GM12878 (cell line): Measurements from ENCODE around the gene IRF4.

Source experiments
- CREB1 ChIP-seq: IDR thresholded peaks from 2 replicates; pipeline ENCODE4 v1.6.1; 2012; ENCODE audit warnings: low read depth, mild to moderate bottlenecking, inconsistent platforms
- CREM ChIP-seq: IDR thresholded peaks from 2 replicates; pipeline ENCODE4 v1.6.1; 2014; ENCODE audit warnings: antibody characterized with exemption, low read depth
- CTCF ChIP-seq, 3 experiments: IDR thresholded peaks in 2 of 3; conservative IDR thresholded peaks in 1 of 3; 2 replicates each; pipeline ENCODE4 v1.5.1; 2011; ENCODE audit warnings: low read depth in 3 of 3, low read length in 3 of 3, mild to moderate bottlenecking in 3 of 3, control low read depth in 2 of 3, moderate library complexity in 2 of 3, inconsistent platforms in 1 of 3, mixed read lengths in 1 of 3; ENCODE audit not compliant: control insufficient read depth in 2 of 3, insufficient read depth in 1 of 3; ENCODE audit errors: extremely low read depth in 1 of 3
- LARP7 ChIP-seq: fragments of 450-650 bp; IDR thresholded peaks from 2 replicates; pipeline ENCODE4 v1.6.1; 2017; ENCODE audit warnings: mild to moderate bottlenecking
- MTA2 ChIP-seq: fragments of 450-650 bp; IDR thresholded peaks from 2 replicates; pipeline ENCODE4 v1.6.1; 2016; ENCODE audit warnings: low read depth, mild to moderate bottlenecking, moderate library complexity
- NR2C2 ChIP-seq: IDR thresholded peaks from 2 replicates; pipeline ENCODE4 v1.6.1; 2011; ENCODE audit warnings: borderline replicate concordance, low read depth; ENCODE audit not compliant: control insufficient read depth, insufficient read length
- POLR2A ChIP-seq: IDR thresholded peaks from 2 replicates; pipeline ENCODE4 v1.6.1; 2011; ENCODE audit warnings: low read depth, mild to moderate bottlenecking, low read length
- USF2 ChIP-seq: IDR thresholded peaks from 2 replicates; pipeline ENCODE4 v1.6.1; 2011; ENCODE audit warnings: low read depth, low read length, improper control_type of control experiment, borderline replicate concordance
- ZNF687 ChIP-seq: fragments of 450-650 bp; IDR thresholded peaks from 2 replicates; pipeline ENCODE4 v1.6.1; 2017; ENCODE audit warnings: mild to moderate bottlenecking, moderate library complexity
- ZSCAN29 ChIP-seq: fragments of 450-650 bp; IDR thresholded peaks from 2 replicates; pipeline ENCODE4 v1.6.1; 2017; ENCODE audit warnings: mild to moderate bottlenecking, moderate library complexity

GRCh38 chr6:359261-360035, 32.1 kb upstream of the IRF4 start:
- TF ChIP-seq CTCF (IDR thresholded peaks at IDR 0.05 in 2 of 3, conservative IDR thresholded peaks at IDR 0.05 in 1 of 3; ENCODE audit: control insufficient read depth in 2 of 3, extremely low read depth in 1 of 3, insufficient read depth in 1 of 3, low read depth in 3 of 3, low read length in 3 of 3): no peak
- no peak for TF ChIP-seq POLR2A
- TF ChIP-seq CREB1: no peak
- no peak for TF ChIP-seq MTA2
- TF ChIP-seq USF2: no peak
- no peak for TF ChIP-seq ZSCAN29
- TF ChIP-seq CREM: no peak
- no peak for TF ChIP-seq NR2C2
- TF ChIP-seq LARP7: no peak
- TF ChIP-seq ZNF687: no peak
